DOHH2 (cell line): ENCODE measurements around the gene STK4.

Source experiments
- CTCF ChIP-seq: fragments of 200-600 bp; sonication (generic); IDR thresholded peaks from one replicate; pipeline ENCODE4 v1.5.1; 2014; ENCODE audit warnings: antibody characterized with exemption, mild to moderate bottlenecking, low read depth, low read length; ENCODE audit not compliant: poor library complexity, severe bottlenecking
- EZH2phosphoT487 ChIP-seq: fragments of 200-600 bp; sonication (generic); IDR thresholded peaks from 2 replicates; pipeline ENCODE4 v1.6.1; 2017; ENCODE audit warnings: borderline replicate concordance, mild to moderate bottlenecking, antibody characterized with exemption, low read length, moderate library complexity, mixed read lengths

- TF ChIP-seq CTCF (no peak), EZH2phosphoT487 (no peak)
These were observed 11.0 kb upstream of the STK4 start for GRCh38 chr20:44955270-44955669.
